Measurements from ENCODE around the gene GABBR1.

Gene GABBR1

DNA sequence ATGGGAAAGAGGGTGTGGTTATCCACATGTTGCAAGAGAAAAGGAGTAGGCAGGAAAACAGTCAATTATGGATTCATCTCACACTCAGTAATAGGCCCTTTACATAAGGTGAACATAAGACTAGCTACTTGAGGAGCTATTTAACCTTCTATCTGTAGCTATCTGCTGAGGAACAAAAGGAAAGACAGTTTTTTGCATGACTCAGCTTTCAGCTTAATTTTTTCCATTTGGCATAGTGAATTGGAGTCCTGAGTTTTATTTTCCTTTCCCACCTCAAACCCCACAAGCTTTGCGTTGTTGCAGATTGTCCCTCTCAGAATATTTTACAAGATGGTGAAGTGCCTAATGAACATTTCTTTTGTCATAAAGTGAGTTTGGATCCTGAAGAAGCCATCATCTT is 105.9 kb downstream of the GABBR1 start:
- no peak for DNase-seq (ENCODE audit: low spot score)

DNA sequence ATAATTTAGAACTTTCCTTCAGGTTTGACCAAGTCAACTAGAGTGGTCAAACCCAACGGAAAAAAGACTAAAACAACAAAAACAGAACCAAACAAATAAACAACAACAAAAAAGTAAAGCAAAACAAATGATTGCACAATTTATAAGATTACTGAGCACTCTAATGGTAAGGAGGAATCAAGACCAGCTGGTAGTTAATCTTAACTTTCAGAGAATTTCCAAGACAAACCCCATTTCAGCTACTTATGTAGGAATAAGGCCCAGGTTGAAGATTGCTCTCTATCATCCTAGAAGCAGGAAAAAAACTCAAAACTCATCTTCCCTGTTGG is 107.7 kb downstream of the GABBR1 start:
- DNase-seq (ENCODE audit: low spot score) = no peak

DNA sequence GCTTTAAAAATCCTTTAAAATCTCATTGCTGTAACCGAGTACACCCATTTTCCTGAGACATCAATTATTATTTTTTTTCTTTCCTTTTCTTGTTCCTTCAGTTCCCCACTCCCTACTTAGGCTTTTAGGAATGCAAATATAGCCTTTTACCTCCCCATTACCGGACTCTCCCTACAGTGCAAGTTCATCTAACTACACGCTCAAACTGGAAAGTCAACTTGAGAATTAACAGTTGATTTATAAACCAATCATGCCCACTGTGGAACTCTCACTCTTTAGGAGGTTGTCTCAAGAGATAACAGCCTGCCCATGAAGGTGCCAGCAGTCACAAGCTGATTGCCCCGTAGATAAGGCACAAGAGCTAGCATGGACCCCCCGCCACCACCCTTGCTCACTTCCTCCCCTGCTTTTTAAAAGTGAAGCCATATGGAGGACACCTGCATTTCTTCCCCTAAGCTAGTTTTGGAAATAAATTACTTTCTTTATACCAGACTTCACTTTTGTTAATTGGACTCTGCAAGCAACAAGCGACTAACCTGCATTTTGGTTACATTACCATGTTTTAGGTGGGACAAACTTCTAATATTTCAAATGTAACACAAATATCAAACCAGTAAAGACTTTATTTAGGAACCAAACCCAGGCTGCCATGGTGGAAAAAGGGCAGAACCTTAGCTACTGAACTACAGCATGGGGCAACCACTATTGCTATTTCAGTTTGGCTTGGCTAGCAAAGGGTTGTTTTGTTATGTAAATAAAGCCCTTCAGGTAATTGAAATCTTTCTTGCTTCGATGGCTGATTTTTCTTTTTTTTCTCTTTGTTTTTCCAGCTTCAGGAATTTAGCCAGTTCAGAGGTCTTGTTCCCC is 108.3 kb downstream of the GABBR1 start:
- DNase-seq (ENCODE audit: low spot score) = no peak

DNA sequence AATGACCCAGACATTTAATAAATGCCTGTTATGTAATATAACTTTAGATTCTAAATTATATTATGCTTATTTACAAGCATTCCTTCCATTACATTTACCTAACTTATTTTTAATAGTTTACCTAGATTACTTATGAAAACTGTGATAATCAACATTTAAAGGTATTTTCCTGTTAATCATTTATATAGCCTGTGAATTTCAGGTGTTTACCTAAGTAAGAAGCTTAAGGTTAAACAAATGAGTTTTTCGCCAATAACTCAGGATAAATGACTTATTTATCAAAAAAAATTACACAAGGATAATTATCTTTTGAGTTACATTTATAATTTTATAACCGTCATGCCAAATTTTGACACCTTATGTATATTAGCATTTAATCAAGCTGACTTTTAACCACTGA is 108.9 kb downstream of the GABBR1 start:
- DNase-seq (ENCODE audit: low spot score) = no peak

DNA sequence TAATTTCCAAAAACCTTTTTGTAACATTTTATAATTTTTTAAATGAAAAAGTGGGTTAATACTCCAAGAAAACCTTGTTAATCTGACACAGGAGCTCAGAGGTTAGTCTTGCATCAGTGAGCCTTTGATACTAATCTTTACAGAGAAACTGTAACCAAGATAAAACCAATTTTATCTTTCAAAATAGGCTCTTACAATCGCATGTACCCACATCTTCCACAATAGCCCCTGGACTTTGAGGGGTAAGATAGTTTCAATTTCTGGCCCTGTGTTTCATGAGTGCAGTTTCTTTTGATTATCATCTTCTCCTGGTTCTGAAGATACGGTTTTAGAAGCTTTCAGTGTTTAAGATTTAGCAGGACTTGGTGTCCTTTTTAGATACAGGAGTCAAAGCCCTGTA is 110.8 kb downstream of the GABBR1 start:
- DNase-seq (ENCODE audit: low spot score) = no peak

DNA sequence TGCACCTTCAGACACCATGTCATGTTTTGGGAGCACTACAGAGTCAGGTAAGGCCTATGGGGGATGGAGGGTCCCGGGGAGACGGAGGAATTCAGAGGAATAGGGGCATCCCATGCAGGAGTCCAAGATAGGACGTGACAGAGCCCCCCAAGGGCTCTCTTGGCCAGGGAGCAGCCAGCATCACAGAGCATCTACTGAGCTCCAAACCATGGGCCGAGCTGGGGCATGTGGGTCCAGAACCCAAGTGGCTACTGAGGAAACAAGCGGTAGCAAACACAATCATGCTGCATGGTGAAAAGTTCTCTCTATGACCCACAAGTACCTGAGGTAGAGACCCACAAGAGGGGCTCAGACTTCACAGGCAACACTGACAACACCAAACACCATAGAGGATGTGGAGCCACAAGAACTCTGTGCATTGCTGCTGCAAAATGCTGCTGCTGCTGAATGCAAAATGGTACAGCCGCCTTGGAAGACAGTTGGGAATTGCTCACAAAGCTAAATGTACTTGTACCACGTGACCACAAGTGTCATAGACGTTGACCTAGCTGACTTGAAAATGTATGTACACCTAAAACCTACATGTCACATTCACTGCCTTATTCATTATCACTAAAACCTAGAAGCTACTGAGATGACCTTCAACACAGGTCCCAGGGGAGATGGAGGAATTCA is 111.8 kb downstream of the GABBR1 start:
- DNase-seq (ENCODE audit: low spot score) = no peak

DNA sequence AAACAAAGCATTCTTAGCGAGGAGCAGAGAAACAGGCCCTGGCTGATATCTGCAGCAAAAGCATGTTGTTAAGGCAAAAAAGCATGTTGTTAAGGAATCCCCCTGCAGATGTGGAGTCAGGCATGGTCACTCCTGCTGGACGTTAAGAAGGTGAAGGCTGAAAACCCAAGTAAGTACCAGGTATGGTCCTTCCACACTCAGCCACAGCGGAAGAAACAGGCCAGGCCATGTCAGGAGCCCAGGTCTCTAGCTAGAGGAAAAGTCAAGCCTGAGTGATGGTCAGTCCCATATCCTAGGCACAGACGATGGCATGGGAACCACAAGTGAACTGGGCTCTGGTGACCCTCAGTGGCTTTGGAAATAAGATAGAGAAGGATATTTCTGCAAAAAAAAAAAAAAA is 112.8 kb downstream of the GABBR1 start:
- DNase-seq (ENCODE audit: low spot score) = no peak

DNA sequence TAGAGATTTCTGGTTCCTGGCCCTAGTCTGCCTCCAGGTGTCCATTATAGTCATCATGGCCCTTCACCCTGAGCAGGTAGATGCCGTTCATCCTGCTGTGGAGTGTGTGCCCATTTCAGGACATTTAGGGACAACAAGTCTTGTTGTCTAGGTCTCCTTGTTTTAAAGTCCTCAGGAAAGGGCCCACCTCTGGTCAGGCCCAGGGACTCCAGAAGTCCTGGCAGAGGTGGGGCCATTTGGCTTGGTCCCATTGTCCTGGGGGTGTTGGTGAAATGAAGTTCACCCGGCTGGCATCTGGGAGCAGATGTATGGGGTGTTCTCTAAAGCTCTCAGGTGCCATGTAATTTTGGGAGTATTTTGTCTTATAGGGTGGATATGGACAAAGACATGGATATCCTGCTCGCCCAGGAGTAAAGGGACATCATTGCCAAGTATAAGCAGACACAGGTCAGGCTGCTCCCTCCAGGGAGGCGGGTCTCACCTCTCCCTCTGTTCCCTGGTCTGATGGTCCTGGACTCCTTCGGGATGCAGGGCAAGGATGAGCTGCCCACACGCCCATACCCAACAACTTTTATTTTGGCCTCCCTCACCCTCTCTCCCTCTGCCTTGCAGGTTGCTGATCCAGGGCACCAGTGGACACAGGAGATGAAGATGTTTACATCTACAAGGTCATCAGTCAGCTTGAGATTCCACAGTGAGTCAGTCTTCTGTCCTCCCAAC is 113.5 kb downstream of the GABBR1 start:
- DNase-seq (ENCODE audit: low spot score) = no peak

DNA sequence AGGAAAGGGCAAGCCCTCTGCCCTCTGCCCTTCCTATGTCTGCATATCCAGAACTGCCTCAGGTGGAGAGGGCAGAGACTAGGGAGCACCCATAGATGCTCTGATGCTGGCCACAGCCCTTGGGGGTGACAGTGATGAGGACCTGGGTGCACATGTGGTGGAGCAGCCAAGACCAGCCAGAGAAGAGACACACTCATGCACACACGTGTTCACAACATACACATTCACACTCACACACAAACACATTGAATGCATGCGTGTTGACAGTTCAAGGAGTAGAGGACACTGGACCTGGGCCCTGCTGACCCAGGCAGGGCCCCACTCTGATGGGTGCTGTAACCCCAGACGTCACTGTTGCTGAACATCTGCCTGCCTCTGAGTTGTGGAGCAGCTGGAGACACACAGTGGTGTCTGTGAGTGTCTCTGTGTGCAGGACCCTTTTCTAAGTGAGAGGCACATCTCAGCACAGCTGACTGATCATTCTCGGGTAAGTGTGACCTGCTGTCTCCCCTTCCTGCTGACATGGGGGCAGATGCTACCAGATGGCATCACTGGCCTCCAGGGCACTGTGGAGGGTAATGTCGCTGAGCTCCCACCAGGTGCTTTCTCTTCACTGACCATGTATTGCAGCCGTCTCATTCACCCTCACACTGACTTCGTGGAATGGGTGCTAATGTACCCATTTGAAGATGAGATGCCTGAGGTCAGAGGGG is 115.1 kb downstream of the GABBR1 start:
- no peak for DNase-seq (ENCODE audit: low spot score)

DNA sequence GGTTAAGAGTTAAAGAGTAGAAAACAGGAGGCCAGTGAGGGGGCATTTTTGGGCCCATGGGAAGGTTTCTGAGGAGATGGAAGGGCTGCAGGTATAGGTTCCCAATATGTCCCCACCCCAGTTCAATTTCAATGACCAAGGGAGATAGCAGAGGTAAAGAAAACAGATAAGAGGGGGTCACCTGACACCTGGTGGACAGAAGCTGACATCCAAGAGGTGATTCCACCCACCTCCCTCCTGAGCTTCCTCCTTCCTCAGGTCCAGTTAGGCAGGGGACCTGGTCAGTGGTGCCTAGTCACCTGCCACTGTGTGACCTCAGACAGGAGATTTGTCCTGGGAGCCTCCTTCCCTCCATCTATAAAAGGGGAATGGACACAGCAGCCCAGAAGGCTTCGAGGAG is 115.7 kb downstream of the GABBR1 start:
- no peak for DNase-seq (ENCODE audit: low spot score)

DNA sequence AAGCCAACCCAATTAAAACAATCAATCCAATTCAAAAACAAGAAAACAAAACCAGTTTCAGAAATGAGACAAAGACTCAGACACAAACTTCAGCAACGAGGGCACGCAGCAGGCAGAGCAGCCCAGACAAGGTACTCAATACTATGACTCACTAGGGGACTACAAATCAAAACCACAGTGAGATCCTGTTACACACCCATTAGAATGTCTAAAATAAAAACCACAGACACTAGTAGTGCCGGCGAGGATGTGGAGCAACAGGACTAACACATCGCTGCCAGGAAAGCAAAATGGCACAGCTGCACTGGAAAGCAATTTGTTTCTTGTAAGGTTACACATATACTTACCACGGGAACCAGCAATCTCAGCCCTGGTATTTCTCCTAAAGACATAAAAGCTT is 116.9 kb downstream of the GABBR1 start:
- no peak for DNase-seq (ENCODE audit: low spot score)

DNA sequence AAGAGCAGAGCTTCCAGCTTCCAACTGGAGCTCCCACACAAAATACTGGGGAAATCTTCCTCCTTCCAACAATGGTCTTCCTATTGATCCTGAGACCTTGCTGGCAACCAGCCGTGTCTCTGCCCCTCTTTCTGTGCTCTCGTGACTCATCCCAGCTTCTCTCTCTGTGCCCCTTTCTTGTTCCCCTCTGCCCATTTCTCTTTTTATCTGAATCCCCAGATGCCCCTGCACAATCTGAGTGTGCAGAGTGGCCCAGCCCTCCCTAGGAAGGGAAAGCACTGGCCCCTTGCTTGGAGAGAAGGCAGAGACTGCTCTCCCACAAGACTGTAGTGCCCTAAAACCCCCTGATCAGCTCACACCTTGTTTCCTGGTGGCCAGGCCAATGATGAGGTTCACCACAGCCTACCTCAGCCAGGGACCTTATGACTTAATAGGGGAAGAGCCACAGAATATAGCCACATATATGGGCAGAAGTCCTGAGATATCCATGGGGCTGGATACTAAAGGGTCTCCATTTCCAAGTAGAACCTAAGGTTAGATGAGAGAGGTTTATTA is 122.2 kb downstream of the GABBR1 start:
- no peak for DNase-seq (ENCODE audit: low spot score)

DNA sequence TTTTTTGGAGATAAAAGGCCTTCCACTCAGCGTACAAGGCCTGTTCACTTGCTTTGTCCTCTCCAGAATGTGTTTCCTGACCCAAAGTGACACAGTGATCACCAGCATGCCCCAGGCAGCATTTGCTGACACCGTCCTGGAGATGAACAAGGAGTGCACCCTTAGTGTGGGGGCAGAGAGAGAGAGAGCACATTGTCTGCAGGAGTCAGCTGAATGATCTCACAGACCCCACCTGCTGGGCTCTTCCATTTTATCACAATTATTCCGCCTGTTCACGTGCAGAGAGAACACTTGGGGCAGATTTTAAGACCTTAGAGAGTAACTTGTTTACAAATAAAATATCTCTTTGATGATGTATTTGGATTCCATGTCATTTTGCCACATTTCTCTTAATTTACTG is 122.8 kb downstream of the GABBR1 start:
- no peak for DNase-seq (ENCODE audit: low spot score)
